NT2/D1 (cell line): ENCODE results near the gene CGN.

Source experiments
- SUZ12 ChIP-seq: IDR thresholded peaks from 2 replicates; pipeline ENCODE4 v1.6.1; 2011; ENCODE audit not compliant: insufficient read length, insufficient read depth; ENCODE audit errors: extremely low read depth
- YY1 ChIP-seq: IDR thresholded peaks from 2 replicates; pipeline ENCODE4 v1.6.1; 2011; ENCODE audit not compliant: insufficient read length, insufficient read depth
- ZNF274 ChIP-seq: IDR thresholded peaks from 2 replicates; pipeline ENCODE4 v1.6.1; 2011; ENCODE audit warnings: mild to moderate bottlenecking, low read depth, low read length

- TF ChIP-seq ZNF274, result no peak
- TF ChIP-seq SUZ12, result no peak
- TF ChIP-seq YY1, result no peak
Observed at GRCh38 chr1:151504252-151504651, 6.9 kb upstream of the CGN start.
